ENCODE measurements around the gene RMI2. TPM values are rescaled to one million over a fixed set of nuclear protein-coding genes. Genes with fewer than 3 reads are reported as not detected.
A peak's percentile ranks its signal among the peaks of the same experiment; 100 is the strongest.

RMI2 gene
- total RNA-seq: 15.7 and 21.0 TPM in 2 replicates
- polyA plus RNA-seq: 39.8 and 45.3 TPM in 2 replicates

DNA sequence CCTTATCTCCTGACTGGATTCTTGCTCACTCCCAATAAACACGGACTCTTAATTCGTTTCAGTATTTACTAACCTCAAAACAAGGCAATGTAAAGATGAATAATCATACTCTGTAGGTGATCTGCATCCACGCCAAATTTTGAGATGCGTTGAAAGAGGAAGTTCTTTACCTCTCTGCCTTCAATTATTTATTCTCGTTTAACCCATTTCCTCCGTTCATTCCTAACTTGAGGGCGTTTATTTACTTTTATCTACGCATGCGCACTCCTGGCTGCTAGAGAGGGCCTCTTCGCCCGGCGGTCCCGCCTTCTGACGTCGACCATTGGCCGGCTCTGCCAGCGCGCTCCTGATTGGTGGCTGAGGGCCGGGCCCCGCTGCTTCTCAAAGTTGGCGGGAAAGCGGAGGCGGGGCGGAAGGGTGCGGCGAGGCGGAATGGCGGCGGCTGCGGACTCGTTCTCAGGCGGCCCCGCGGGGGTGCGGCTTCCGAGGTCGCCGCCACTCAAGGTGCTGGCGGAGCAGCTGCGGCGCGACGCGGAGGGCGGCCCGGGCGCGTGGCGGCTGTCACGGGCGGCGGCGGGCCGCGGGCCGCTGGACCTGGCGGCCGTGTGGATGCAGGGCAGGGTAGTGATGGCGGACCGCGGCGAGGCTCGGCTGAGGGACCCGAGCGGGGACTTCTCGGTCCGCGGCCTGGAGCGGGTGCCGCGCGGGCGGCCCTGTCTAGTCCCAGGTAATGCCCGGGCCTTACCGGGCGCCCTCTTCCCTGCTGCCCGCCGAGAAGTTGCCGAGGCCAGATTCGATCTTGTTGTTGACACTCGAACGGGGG is at the start of gene RMI2:
TSS of gene RMI2 (plus strand) at position 420 of the 823 bp plus-strand sequence. CDS start at position 433, 13 bp downstream.
- no peaks in the 10 kb centered on the region for H3K27me3 ChIP-seq
- no peaks in the 10 kb centered on the region for H3K36me3 ChIP-seq
- DNase-seq (ENCODE audit: low read depth in 1 of 2, low spot score in 1 of 2): peak; percentile 97 to 98
- H3K4me1 ChIP-seq (ENCODE audit: low read depth): no peaks in the 10 kb centered on the region
- no peak within 1 kb of the TSS for H3K27ac ChIP-seq
- H3K4me3 ChIP-seq: peak within 1 kb of the TSS; percentile 52
- TF ChIP-seq, protein P1, sequence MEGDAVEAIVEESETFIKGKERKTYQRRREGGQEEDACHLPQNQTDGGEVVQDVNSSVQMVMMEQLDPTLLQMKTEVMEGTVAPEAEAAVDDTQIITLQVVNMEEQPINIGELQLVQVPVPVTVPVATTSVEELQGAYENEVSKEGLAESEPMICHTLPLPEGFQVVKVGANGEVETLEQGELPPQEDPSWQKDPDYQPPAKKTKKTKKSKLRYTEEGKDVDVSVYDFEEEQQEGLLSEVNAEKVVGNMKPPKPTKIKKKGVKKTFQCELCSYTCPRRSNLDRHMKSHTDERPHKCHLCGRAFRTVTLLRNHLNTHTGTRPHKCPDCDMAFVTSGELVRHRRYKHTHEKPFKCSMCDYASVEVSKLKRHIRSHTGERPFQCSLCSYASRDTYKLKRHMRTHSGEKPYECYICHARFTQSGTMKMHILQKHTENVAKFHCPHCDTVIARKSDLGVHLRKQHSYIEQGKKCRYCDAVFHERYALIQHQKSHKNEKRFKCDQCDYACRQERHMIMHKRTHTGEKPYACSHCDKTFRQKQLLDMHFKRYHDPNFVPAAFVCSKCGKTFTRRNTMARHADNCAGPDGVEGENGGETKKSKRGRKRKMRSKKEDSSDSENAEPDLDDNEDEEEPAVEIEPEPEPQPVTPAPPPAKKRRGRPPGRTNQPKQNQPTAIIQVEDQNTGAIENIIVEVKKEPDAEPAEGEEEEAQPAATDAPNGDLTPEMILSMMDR (IDR thresholded peaks at IDR 0.05; ENCODE audit: low read depth, low read length): no peak
- H3K9me3 ChIP-seq (ENCODE audit: low read depth): no peaks in the 10 kb centered on the region

DNA sequence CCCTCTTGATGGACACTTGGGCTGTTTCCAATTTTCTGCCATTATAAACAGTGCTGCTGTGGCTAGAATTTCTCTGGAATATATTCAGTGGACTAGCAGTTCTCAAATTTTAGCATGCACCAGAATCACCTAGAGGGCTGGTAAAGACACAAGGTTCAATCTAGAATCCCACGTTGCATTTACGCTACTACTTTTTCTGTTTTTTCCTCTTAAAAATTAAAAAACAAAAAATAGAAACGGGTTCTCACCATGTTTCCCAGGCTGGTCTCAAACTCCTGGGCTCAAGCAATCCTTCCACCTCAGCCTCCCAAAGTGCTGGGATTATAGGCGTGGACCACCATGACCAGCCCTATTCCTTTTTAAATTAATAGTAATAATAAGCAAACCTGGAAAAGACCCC is 49.6 kb upstream of the RMI2 start:
- H3K4me1 ChIP-seq (ENCODE audit: low read depth): peaks cover 20% of the 10 kb centered on the region
- TF ChIP-seq, protein P1 (IDR thresholded peaks at IDR 0.05; ENCODE audit: low read depth, low read length): no peak
- DNase-seq (ENCODE audit: low read depth in 1 of 2, low spot score in 1 of 2): no peak
- H3K36me3 ChIP-seq: no peaks in the 10 kb centered on the region
- no peak overlapping the region for H3K4me3 ChIP-seq
- no peaks in the 10 kb centered on the region for H3K9me3 ChIP-seq (ENCODE audit: low read depth)
- peak overlapping the region; percentile 69 for H3K27ac ChIP-seq
- H3K27me3 ChIP-seq: no peaks in the 10 kb centered on the region

DNA sequence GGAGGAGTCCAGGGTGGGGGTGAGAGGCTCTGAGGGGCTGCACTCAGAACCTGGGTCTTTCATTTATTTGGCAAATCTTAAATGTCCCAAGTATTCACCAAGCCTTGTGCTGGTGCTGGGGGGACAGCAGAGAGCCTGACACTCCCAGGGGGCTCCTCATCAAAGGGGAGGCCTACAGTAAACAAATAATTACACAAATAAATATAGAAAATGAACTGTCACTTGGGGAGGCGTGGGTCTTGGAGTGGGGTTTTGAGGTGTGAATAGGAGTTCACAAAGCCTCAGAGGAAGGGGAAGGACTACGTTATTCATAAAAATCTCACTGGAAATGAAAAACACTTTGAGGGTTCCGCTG is 48.9 kb upstream of the RMI2 start:
- TF ChIP-seq, protein P1 (IDR thresholded peaks at IDR 0.05; ENCODE audit: low read depth, low read length): no peak
- DNase-seq (ENCODE audit: low read depth in 1 of 2, low spot score in 1 of 2): no peak
- no peaks in the 10 kb centered on the region for H3K27me3 ChIP-seq
- H3K4me3 ChIP-seq: no peak overlapping the region
- peak overlapping the region; percentile 69 for H3K27ac ChIP-seq
- H3K9me3 ChIP-seq (ENCODE audit: low read depth): no peaks in the 10 kb centered on the region
- no peaks in the 10 kb centered on the region for H3K36me3 ChIP-seq
- peaks cover 20% of the 10 kb centered on the region for H3K4me1 ChIP-seq (ENCODE audit: low read depth)

DNA sequence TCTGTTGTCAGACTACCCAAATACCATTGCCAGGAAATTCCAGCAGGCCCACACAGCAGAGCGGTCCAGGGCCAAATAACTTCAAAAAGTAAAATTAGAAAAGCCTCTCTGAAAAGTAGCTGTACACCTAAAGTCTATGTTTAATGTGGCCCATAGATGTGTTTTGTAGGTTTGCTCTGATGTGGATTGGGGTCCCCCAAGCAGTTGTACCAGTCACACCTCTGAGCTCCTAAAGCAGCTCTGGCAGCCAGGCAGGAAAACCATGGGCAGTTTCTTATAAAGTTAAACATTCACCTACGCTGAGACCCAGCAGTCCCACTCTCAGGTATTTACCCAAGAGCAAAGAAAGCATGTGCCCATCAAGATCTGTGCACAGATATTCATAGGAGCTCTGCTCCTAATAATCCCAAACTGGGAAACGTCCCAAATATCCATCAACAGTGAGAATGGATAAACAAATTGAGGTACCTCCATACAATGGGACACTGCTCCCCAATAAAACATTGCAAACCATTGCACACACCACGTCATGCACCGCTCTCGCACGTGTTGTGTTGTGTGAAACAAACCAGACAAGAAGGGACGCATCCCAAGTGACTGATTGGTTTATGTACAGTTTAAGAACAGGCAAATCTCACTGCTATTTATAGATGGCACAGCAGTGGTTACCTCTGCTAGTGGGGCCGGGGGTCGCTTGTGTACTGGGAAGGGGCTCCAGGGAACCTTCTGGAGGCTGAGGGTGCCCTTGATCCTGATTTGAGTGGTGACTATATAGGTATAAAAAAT is 48.4 kb upstream of the RMI2 start:
- Histone ChIP-seq H3K27ac (peak overlapping the region; percentile 69), H3K9me3 (ENCODE audit: low read depth) (no peaks in the 10 kb centered on the region), H3K27me3 (no peaks in the 10 kb centered on the region), H3K4me3 (no peak overlapping the region), H3K36me3 (no peaks in the 10 kb centered on the region), H3K4me1 (ENCODE audit: low read depth) (peaks cover 20% of the 10 kb centered on the region)
- TF ChIP-seq, protein P1 (IDR thresholded peaks at IDR 0.05; ENCODE audit: low read depth, low read length): no peak
- peak in 1 of 2 donors; percentile 22 for DNase-seq (ENCODE audit: low read depth in 1 of 2, low spot score in 1 of 2)

DNA sequence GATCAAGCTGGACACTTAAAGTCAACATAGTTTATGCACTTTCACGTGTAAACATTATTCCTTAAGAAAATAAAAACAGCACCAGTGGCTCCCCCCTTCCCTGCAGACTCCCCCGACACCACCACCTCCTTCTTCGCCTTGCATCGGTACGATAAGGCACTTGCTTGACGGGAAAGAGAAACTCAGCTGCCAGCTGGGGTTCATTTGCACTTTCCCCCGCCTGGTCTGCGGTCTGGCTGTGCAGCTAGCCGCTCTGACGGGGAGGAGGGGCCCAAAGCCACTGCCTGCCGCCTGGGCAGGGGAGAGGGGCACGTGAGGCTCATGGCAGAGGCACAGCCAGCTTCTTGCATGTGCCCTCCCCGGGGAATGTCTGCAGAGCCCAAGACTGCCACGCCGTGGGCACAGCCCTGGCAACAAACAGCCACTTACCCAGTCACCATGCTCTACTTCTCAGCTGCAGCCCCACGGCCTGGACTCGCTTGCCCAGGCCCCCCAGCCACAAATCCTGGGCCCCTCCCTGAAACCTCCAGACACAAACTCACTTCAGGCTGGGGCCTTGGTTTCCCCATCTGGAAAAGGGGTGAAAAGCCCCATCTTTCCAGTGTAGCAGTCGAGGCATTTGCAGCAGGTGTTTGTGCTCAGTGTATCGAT is 47.6 kb upstream of the RMI2 start:
- Histone ChIP-seq H3K27ac (peak overlapping the region; percentile 69), H3K4me1 (ENCODE audit: low read depth) (peaks cover 20% of the 10 kb centered on the region), H3K36me3 (no peaks in the 10 kb centered on the region), H3K4me3 (no peak overlapping the region), H3K9me3 (ENCODE audit: low read depth) (no peaks in the 10 kb centered on the region), H3K27me3 (no peaks in the 10 kb centered on the region)
- DNase-seq (ENCODE audit: low read depth in 1 of 2, low spot score in 1 of 2): peak; percentile 69 to 82
- TF ChIP-seq, protein P1 (IDR thresholded peaks at IDR 0.05; ENCODE audit: low read depth, low read length): no peak

Measured in cardiac muscle cell (in vitro differentiated cells and primary cell).